Measurements from ENCODE around the gene FSHB.
"Not testable (repeated sequence)": the region's sequence is repeated elsewhere in the genome, so short reads cannot be mapped to it uniquely, and the experiment has no call there.

Gene FSHB

DNA sequence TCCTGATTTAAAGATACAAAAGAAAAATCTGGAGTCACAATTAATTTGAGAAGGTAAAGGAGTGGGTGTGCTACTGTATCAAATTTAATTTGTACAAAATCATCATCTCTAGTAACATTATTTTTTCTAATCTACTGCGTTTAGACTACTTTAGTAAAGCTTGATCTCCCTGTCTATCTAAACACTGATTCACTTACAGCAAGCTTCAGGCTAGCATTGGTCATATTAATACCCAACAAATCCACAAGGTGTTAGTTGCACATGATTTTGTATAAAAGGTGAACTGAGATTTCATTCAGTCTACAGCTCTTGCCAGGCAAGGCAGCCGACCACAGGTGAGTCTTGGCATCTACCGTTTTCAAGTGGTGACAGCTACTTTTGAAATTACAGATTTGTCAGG, at the start of gene FSHB:
Gene FSHB, plus strand, starts transcription at position 301 of the 400 bp plus-strand sequence. CDS start 889 bp downstream, outside the sequence.
- H3K4me3 ChIP-seq (ENCODE audit: low read length) = no peak within 1 kb of the TSS
- DNase-seq (ENCODE audit: low read depth) = no peak
- TF ChIP-seq, protein P1, sequence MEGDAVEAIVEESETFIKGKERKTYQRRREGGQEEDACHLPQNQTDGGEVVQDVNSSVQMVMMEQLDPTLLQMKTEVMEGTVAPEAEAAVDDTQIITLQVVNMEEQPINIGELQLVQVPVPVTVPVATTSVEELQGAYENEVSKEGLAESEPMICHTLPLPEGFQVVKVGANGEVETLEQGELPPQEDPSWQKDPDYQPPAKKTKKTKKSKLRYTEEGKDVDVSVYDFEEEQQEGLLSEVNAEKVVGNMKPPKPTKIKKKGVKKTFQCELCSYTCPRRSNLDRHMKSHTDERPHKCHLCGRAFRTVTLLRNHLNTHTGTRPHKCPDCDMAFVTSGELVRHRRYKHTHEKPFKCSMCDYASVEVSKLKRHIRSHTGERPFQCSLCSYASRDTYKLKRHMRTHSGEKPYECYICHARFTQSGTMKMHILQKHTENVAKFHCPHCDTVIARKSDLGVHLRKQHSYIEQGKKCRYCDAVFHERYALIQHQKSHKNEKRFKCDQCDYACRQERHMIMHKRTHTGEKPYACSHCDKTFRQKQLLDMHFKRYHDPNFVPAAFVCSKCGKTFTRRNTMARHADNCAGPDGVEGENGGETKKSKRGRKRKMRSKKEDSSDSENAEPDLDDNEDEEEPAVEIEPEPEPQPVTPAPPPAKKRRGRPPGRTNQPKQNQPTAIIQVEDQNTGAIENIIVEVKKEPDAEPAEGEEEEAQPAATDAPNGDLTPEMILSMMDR (conservative IDR thresholded peaks at IDR 0.05; ENCODE audit: low read depth, low read length) = no peak

- H3K4me3 ChIP-seq (ENCODE audit: low read length) = no peak overlapping the region
- DNase-seq (ENCODE audit: low read depth) = no peak
- TF ChIP-seq, protein P1 (conservative IDR thresholded peaks at IDR 0.05; ENCODE audit: low read depth, low read length) = no peak
Observed at GRCh38 chr11:30186748-30187147, 44.1 kb upstream of the FSHB start.

GRCh38 chr11:30192620-30193019, 38.2 kb upstream of the FSHB start:
- DNase-seq (ENCODE audit: low read depth) = no peak
- TF ChIP-seq, protein P1 (conservative IDR thresholded peaks at IDR 0.05; ENCODE audit: low read depth, low read length) = no peak

DNA sequence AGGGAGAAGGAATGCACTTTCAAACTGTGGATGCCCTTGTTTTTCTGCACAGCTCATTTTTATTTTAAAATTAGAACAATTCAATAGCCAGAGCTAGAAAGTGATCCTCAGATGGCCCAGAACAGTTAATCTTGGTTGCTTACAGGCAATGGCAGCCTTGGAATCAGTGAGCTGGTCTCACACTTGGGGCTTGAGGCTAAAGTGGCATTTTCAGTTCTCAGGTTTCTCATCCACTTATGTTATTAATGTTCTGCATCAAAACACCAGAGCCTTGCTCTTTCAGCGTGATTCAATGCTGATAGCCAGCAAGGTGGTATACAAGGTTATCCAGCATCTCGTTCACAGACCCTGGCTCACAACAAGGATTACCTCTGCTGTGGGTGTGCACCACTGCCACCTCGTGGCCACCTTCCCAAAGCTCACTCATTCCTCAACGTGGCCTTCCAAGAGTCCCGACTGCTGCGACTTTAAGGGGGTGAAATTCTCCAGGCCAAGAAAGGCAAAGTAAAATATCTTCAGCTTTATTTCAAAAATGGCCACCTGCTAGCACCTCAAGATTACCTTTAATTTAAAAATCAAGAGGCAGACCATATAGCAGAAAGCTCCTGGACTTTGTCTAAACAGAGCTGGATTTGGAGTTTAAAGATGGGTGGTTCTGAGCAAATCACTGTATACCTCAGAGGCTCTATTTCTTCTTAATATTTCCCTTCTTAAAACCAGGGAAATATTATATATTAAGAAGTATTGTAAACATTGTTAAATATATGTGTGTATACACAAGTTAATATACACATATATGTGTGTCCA, 34.2 kb upstream of the FSHB start:
- TF ChIP-seq, protein P1 (conservative IDR thresholded peaks at IDR 0.05; ENCODE audit: low read depth, low read length) = peak; percentile 96
- no peak overlapping the region for H3K4me3 ChIP-seq (ENCODE audit: low read length)
- DNase-seq (ENCODE audit: low read depth) = peak; percentile 10

More at GRCh38 chr11:30192620-30193019, 38.2 kb upstream of the FSHB start:
- H3K4me3 ChIP-seq (ENCODE audit: low read length) = no peak overlapping the region

DNA sequence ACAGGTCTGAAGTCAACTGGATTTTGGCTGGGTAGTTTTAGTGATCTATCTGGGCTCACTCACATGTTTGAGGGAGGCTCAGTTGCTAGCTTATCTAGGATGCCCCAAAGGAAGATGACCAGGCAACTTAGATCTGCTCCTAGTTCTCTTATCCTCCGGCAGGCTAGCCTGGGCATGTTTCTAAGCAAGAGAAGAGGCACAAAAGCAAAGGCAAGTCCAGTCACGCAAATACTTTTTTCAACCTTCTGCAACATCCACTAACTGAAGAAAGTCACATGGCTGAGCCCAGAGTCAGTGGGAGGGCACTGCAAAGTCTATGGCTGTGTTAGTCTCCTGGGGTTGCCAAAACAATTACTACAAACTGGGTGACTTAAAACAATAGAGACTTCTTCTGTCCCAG, 32.9 kb upstream of the FSHB start:
- no peak for DNase-seq (ENCODE audit: low read depth)
- no peak overlapping the region for H3K4me3 ChIP-seq (ENCODE audit: low read length)
- TF ChIP-seq, protein P1 (conservative IDR thresholded peaks at IDR 0.05; ENCODE audit: low read depth, low read length) = no peak

DNA sequence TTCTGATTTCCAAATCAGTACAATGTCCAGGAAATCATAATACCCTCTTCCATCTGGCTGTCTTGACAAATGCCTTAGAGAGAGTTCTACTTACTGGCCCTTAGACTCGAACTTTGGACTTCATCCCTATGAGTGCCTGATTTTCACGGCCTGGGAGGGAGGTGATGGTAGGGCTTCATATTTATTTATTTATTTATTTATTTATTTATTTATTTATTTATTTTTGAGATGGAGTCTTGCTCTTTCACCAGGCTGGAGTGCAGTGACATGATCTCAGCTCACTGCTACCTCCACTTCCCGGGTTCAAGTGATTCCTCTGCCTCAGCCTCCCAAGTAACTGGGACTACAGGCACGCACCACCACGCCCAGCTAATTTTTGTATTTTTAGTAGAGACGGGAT, 27.8 kb upstream of the FSHB start:
- not testable (repeated sequence) for DNase-seq (ENCODE audit: low read depth); H3K4me3 ChIP-seq (ENCODE audit: low read length)

DNA sequence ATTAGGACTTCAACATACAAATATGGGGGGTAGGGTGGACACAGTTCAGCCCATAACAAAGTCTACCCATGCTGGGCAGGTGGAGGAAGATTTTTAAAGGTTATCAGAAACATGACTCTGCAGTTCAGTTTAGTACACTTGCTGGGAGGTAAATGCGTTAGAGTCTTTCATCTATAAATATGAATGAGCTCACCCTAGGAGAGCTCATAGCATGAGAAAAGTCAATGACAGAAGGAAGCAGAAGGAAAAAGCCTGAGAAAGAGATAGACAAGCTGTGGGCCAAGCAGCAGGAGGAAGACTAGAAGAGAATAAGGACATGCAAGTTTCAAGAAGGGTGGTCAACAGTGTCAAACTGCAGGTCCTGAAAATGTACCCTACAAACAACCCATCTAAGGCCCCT, 27.0 kb upstream of the FSHB start:
- no peak for DNase-seq (ENCODE audit: low read depth)
- H3K4me3 ChIP-seq (ENCODE audit: low read length) = no peak overlapping the region
- TF ChIP-seq, protein P1 (conservative IDR thresholded peaks at IDR 0.05; ENCODE audit: low read depth, low read length) = no peak
